GM19193 (cell line): ENCODE data around the gene LRRFIP2.

Source experiments
- POLR2A ChIP-seq: IDR thresholded peaks from 4 replicates; pipeline ENCODE4 v1.6.1; 2011; ENCODE audit not compliant: insufficient read depth, insufficient read length; ENCODE audit errors: extremely low read depth

Gene LRRFIP2

GRCh38 chr3:37072892-37073291, 101.5 kb downstream of the LRRFIP2 start:
- no peak for TF ChIP-seq POLR2A

GRCh38 chr3:37071921-37072320, 102.5 kb downstream of the LRRFIP2 start:
- TF ChIP-seq POLR2A = no peak

GRCh38 chr3:37068031-37068430, 106.4 kb downstream of the LRRFIP2 start:
- TF ChIP-seq POLR2A = no peak

- TF ChIP-seq POLR2A = no peak
Observed at GRCh38 chr3:37067577-37067976, 106.8 kb downstream of the LRRFIP2 start.

GRCh38 chr3:37064747-37065146, 109.6 kb downstream of the LRRFIP2 start:
- no peak for TF ChIP-seq POLR2A

GRCh38 chr3:37058117-37058516, 116.3 kb downstream of the LRRFIP2 start:
- no peak for TF ChIP-seq POLR2A

- TF ChIP-seq POLR2A = no peak
Observed at GRCh38 chr3:37056826-37057225, 117.6 kb downstream of the LRRFIP2 start.

- no peak for TF ChIP-seq POLR2A
Observed at GRCh38 chr3:37054370-37054769, 120.0 kb downstream of the LRRFIP2 start.

- TF ChIP-seq POLR2A = no peak
Observed at GRCh38 chr3:37053753-37054152, 120.6 kb downstream of the LRRFIP2 start.

- TF ChIP-seq POLR2A = no peak
Observed at GRCh38 chr3:37053337-37053736, 121.0 kb downstream of the LRRFIP2 start.

GRCh38 chr3:37052860-37053259, 121.5 kb downstream of the LRRFIP2 start:
- no peak for TF ChIP-seq POLR2A

GRCh38 chr3:37050282-37050681, 124.1 kb downstream of the LRRFIP2 start:
- no peak for TF ChIP-seq POLR2A

GRCh38 chr3:37041546-37042195, 132.7 kb downstream of the LRRFIP2 start:
- no peak for TF ChIP-seq POLR2A

- TF ChIP-seq POLR2A = no peak
Observed at GRCh38 chr3:37040231-37040630, 134.2 kb downstream of the LRRFIP2 start.

- no peak for TF ChIP-seq POLR2A
Observed at GRCh38 chr3:37039161-37039846, 135.1 kb downstream of the LRRFIP2 start.

- TF ChIP-seq POLR2A = no peak
Observed at GRCh38 chr3:37037352-37037751, 137.0 kb downstream of the LRRFIP2 start.
